Neural progenitor cell (in vitro differentiated cells): ENCODE data around the gene CACNB4.

ENCODE experiments used
- EZH2 ChIP-seq: fragments of 200-600 bp; sonication (generic); IDR thresholded peaks from 2 replicates; pipeline ENCODE4 v1.6.1; 2017; ENCODE audit warnings: antibody characterized with exemption, mild to moderate bottlenecking, moderate library complexity
- EZH2phosphoT487 ChIP-seq: fragments of 200-600 bp; sonication (generic); IDR thresholded peaks from 2 replicates; pipeline ENCODE4 v1.6.1; 2017; ENCODE audit warnings: antibody characterized with exemption
- TF ChIP-seq, protein P1 (sequence below): fragments of 200-600 bp; sonication (generic); IDR thresholded peaks from 2 replicates; pipeline ENCODE4 v1.5.1; 2017; ENCODE audit warnings: antibody characterized with exemption, mild to moderate bottlenecking

DNA sequence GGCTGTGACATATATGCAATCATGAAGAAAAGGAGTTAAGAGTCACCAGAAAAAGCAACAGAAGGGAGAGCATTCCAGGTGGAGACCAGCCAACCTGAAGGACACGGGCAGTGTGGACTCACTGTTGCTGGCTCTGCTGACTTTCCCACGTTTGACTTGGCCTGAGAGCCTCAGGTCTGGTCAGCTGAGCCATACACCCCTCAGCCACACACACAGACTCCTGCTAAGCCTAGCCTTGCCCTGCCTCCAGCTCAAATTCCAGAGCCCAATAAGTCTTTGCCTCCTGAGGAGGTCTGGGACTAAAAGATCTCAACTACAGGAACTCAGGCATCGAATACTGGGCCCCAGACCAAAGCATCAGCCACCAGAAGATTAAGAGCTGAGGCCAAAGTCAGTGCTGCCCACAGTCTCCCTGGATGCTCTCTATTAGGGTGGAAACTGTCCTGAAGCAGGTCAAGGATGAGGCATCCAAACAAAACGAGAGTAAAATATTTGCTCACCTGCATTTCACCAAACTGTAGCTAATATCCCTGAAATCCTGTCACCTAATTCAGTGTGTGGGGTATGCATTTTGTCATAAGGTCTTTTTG is 23.3 kb downstream of the CACNB4 start:
- TF ChIP-seq, protein P1, sequence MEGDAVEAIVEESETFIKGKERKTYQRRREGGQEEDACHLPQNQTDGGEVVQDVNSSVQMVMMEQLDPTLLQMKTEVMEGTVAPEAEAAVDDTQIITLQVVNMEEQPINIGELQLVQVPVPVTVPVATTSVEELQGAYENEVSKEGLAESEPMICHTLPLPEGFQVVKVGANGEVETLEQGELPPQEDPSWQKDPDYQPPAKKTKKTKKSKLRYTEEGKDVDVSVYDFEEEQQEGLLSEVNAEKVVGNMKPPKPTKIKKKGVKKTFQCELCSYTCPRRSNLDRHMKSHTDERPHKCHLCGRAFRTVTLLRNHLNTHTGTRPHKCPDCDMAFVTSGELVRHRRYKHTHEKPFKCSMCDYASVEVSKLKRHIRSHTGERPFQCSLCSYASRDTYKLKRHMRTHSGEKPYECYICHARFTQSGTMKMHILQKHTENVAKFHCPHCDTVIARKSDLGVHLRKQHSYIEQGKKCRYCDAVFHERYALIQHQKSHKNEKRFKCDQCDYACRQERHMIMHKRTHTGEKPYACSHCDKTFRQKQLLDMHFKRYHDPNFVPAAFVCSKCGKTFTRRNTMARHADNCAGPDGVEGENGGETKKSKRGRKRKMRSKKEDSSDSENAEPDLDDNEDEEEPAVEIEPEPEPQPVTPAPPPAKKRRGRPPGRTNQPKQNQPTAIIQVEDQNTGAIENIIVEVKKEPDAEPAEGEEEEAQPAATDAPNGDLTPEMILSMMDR: no peak
- TF ChIP-seq EZH2 (no peak), EZH2phosphoT487 (no peak)
